IPS-18a (cell line): ENCODE measurements around the gene EXTL1.

Source experiments
- H3K27ac ChIP-seq: one replicate; pipeline ENCODE4 v1.5.1; 2013; ENCODE audit warnings: low read length
- H3K27me3 ChIP-seq: one replicate; pipeline ENCODE4 v1.6.1; 2013; ENCODE audit warnings: mild to moderate bottlenecking, low read length; ENCODE audit not compliant: control insufficient read depth, insufficient read depth
- H3K36me3 ChIP-seq: one replicate; pipeline ENCODE4 v1.6.1; 2013; ENCODE audit warnings: low read depth, low read length; ENCODE audit not compliant: control insufficient read depth
- H3K4me1 ChIP-seq: one replicate; pipeline ENCODE4 v1.6.1; 2013; ENCODE audit warnings: low read depth, low read length; ENCODE audit not compliant: control insufficient read depth
- H3K4me3 ChIP-seq: one replicate; pipeline ENCODE4 v1.5.1; 2013; ENCODE audit warnings: low read length
- H3K9ac ChIP-seq: one replicate; pipeline ENCODE4 v1.6.1; 2013; ENCODE audit warnings: mild to moderate bottlenecking, low read length, moderate library complexity
- H3K9me3 ChIP-seq: one replicate; pipeline ENCODE4 v1.6.1; 2013; ENCODE audit warnings: low read depth, low read length; ENCODE audit not compliant: control insufficient read depth

The EXTL1 gene

GRCh38 chr1:26003262-26003661 lies 18.3 kb upstream of the EXTL1 start:
- Histone ChIP-seq H3K27ac (no peak overlapping the region), H3K9me3 (no peaks in the 10 kb centered on the region), H3K9ac (no peak overlapping the region), H3K4me3 (no peak overlapping the region), H3K4me1 (peaks cover 10% of the 10 kb centered on the region), H3K27me3 (no peaks in the 10 kb centered on the region), H3K36me3 (no peaks in the 10 kb centered on the region)

GRCh38 chr1:26003756-26004155 lies 17.8 kb upstream of the EXTL1 start:
- H3K27ac ChIP-seq, result no peak overlapping the region
- no peak overlapping the region for H3K9ac ChIP-seq
- no peaks in the 10 kb centered on the region for H3K9me3 ChIP-seq
- H3K36me3 ChIP-seq, result no peaks in the 10 kb centered on the region
- H3K4me3 ChIP-seq, result no peak overlapping the region
- H3K27me3 ChIP-seq, result no peaks in the 10 kb centered on the region
- H3K4me1 ChIP-seq, result peaks cover 5% of the 10 kb centered on the region

GRCh38 chr1:26005434-26006105 lies 16.0 kb upstream of the EXTL1 start:
- H3K9ac ChIP-seq, result no peak overlapping the region

GRCh38 chr1:26006710-26007109 lies 14.9 kb upstream of the EXTL1 start:
- Histone ChIP-seq H3K9me3 (no peaks in the 10 kb centered on the region), H3K9ac (no peak overlapping the region), H3K4me3 (no peak overlapping the region), H3K27ac (no peak overlapping the region), H3K27me3 (no peaks in the 10 kb centered on the region), H3K4me1 (peaks cover 11% of the 10 kb centered on the region), H3K36me3 (no peaks in the 10 kb centered on the region)

More at GRCh38 chr1:26005434-26006105, 16.0 kb upstream of the EXTL1 start:
- no peak overlapping the region for H3K4me3 ChIP-seq
- no peak overlapping the region for H3K27ac ChIP-seq
- H3K9me3 ChIP-seq, result no peaks in the 10 kb centered on the region
- no peaks in the 10 kb centered on the region for H3K27me3 ChIP-seq
- H3K4me1 ChIP-seq, result peaks cover 5% of the 10 kb centered on the region
- no peaks in the 10 kb centered on the region for H3K36me3 ChIP-seq

GRCh38 chr1:26009796-26010447 lies 11.7 kb upstream of the EXTL1 start:
- H3K4me1 ChIP-seq, result peaks cover 11% of the 10 kb centered on the region
- no peaks in the 10 kb centered on the region for H3K36me3 ChIP-seq
- no peak overlapping the region for H3K4me3 ChIP-seq
- H3K27me3 ChIP-seq, result no peaks in the 10 kb centered on the region
- H3K27ac ChIP-seq, result no peak overlapping the region
- no peaks in the 10 kb centered on the region for H3K9me3 ChIP-seq
- H3K9ac ChIP-seq, result no peak overlapping the region

GRCh38 chr1:26010825-26011224 lies 10.8 kb upstream of the EXTL1 start:
- Histone ChIP-seq H3K9me3 (no peaks in the 10 kb centered on the region), H3K9ac (no peak overlapping the region), H3K4me1 (peaks cover 11% of the 10 kb centered on the region), H3K27ac (no peak overlapping the region), H3K36me3 (no peaks in the 10 kb centered on the region), H3K4me3 (no peak overlapping the region), H3K27me3 (no peaks in the 10 kb centered on the region)

GRCh38 chr1:26012864-26013263 lies 8.7 kb upstream of the EXTL1 start:
- Histone ChIP-seq H3K9me3 (no peaks in the 10 kb centered on the region), H3K4me3 (no peak overlapping the region), H3K27ac (no peak overlapping the region), H3K36me3 (no peaks in the 10 kb centered on the region), H3K27me3 (no peaks in the 10 kb centered on the region), H3K9ac (no peak overlapping the region), H3K4me1 (peaks cover 11% of the 10 kb centered on the region)

GRCh38 chr1:26014179-26014578 lies 7.4 kb upstream of the EXTL1 start:
- Histone ChIP-seq H3K4me3 (no peak overlapping the region), H3K4me1 (peaks cover 11% of the 10 kb centered on the region), H3K27ac (no peak overlapping the region), H3K9me3 (no peaks in the 10 kb centered on the region), H3K27me3 (no peaks in the 10 kb centered on the region), H3K9ac (no peak overlapping the region), H3K36me3 (no peaks in the 10 kb centered on the region)

- Histone ChIP-seq H3K4me3 (no peak overlapping the region), H3K9me3 (no peaks in the 10 kb centered on the region), H3K36me3 (no peaks in the 10 kb centered on the region)
Measured at GRCh38 chr1:26015358-26015757, 6.2 kb upstream of the EXTL1 start.

GRCh38 chr1:26016258-26016952 lies 5.2 kb upstream of the EXTL1 start:
- no peak overlapping the region for H3K9ac ChIP-seq
- no peaks in the 10 kb centered on the region for H3K27me3 ChIP-seq
- no peaks in the 10 kb centered on the region for H3K36me3 ChIP-seq
- H3K9me3 ChIP-seq, result no peaks in the 10 kb centered on the region
- no peaks in the 10 kb centered on the region for H3K4me1 ChIP-seq
- no peak overlapping the region for H3K27ac ChIP-seq
- no peak overlapping the region for H3K4me3 ChIP-seq

More at GRCh38 chr1:26015358-26015757, 6.2 kb upstream of the EXTL1 start:
- Histone ChIP-seq H3K27me3 (no peaks in the 10 kb centered on the region), H3K9ac (no peak overlapping the region), H3K4me1 (peaks cover 7% of the 10 kb centered on the region), H3K27ac (no peak overlapping the region)

- Histone ChIP-seq H3K36me3 (no peaks in the 10 kb centered on the region), H3K4me3 (no peak overlapping the region), H3K27me3 (no peaks in the 10 kb centered on the region), H3K9ac (no peak overlapping the region), H3K4me1 (no peaks in the 10 kb centered on the region), H3K9me3 (no peaks in the 10 kb centered on the region), H3K27ac (no peak overlapping the region)
Measured at GRCh38 chr1:26016953-26017545, 4.5 kb upstream of the EXTL1 start.
